CD14-positive monocyte (primary cell): Measurements from ENCODE around the gene SIPA1L3. TPM values are rescaled to one million over a fixed set of nuclear protein-coding genes. Genes with fewer than 3 reads are reported as not detected.

Experiments
- DNase-seq, 3 donors: peaks; one replicate each; pipeline ENCODE4 v3.0.0-alpha.2; 2011 to 2022
- H2AFZ ChIP-seq: 2 replicates; pipeline ENCODE4 v1.6.0; 2012; ENCODE audit warnings: mild to moderate bottlenecking, low read depth, low read length, inconsistent platforms; ENCODE audit not compliant: insufficient read depth, poor library complexity, severe bottlenecking
- H3K27ac ChIP-seq, 2 donors: 1 replicate in 1 of 2; 2 replicates in 1 of 2; pipeline ENCODE4 v1.5.1; 2012 to 2013; ENCODE audit warnings: low read length in 2 of 2, control low read depth in 1 of 2, inconsistent platforms in 1 of 2, low read depth in 1 of 2, mild to moderate bottlenecking in 1 of 2
- H3K27me3 ChIP-seq, 2 donors: one replicate each; pipeline versions ENCODE4 v1.6.0 to v1.6.1; 2011 to 2013; ENCODE audit warnings: low read length in 2 of 2; ENCODE audit not compliant: control insufficient read depth in 2 of 2, insufficient read depth in 2 of 2
- H3K36me3 ChIP-seq, 2 donors: replicated peaks in 1 of 2; 1 replicate in 1 of 2; 2 replicates in 1 of 2; pipeline versions ENCODE4 v1.5.1 to v1.6.1; 2012 to 2013; ENCODE audit warnings: low read length in 2 of 2, control low read depth in 1 of 2, inconsistent platforms in 1 of 2, mild to moderate bottlenecking in 1 of 2; ENCODE audit not compliant: insufficient read depth in 2 of 2, control insufficient read depth in 1 of 2
- H3K4me1 ChIP-seq, 2 donors: 1 replicate in 1 of 2; 2 replicates in 1 of 2; pipeline versions ENCODE4 v1.5.1 to v1.6.1; 2012 to 2013; ENCODE audit warnings: low read length in 2 of 2, control low read depth in 1 of 2, inconsistent platforms in 1 of 2, mild to moderate bottlenecking in 1 of 2, moderate library complexity in 1 of 2; ENCODE audit not compliant: insufficient read depth in 2 of 2, control insufficient read depth in 1 of 2
- H3K4me2 ChIP-seq: replicated peaks from 2 replicates; pipeline ENCODE3; 2012; ENCODE audit warnings: low read length, moderate library complexity, mild to moderate bottlenecking; ENCODE audit not compliant: poor library complexity, severe bottlenecking; ENCODE audit errors: extremely low read depth
- H3K4me3 ChIP-seq, 3 experiments: fragments of 200-600 bp in 1 of 3; sonication (generic) in 1 of 3; replicated peaks in 1 of 3; 1 replicate in 2 of 3; 2 replicates in 1 of 3; pipeline ENCODE4 v1.5.1; 2011 to 2013; ENCODE audit warnings: low read length in 3 of 3, mild to moderate bottlenecking in 3 of 3, control low read depth in 2 of 3, low read depth in 2 of 3, inconsistent platforms in 1 of 3, moderate library complexity in 1 of 3
- H3K79me2 ChIP-seq: 2 replicates; pipeline ENCODE4 v1.6.0; 2012; ENCODE audit warnings: mild to moderate bottlenecking, control low read depth, inconsistent platforms, low read length, moderate library complexity; ENCODE audit not compliant: insufficient read depth
- H3K9ac ChIP-seq: 2 replicates; pipeline ENCODE4 v1.6.0; 2017; ENCODE audit warnings: low read length, mild to moderate bottlenecking; ENCODE audit not compliant: insufficient read depth, poor library complexity, severe bottlenecking
- H3K9me3 ChIP-seq, 2 donors: replicated peaks in 1 of 2; 1 replicate in 1 of 2; 2 replicates in 1 of 2; pipeline versions ENCODE4 v1.5.1 to v1.6.1; 2012 to 2013; ENCODE audit warnings: low read length in 2 of 2, control low read depth in 1 of 2; ENCODE audit not compliant: control insufficient read depth in 1 of 2, insufficient read depth in 1 of 2
- H4K20me1 ChIP-seq: 2 replicates; pipeline ENCODE4 v1.6.0; 2012; ENCODE audit warnings: mild to moderate bottlenecking, low read length, control low read depth, moderate library complexity; ENCODE audit not compliant: insufficient read depth
- H3K27ac Mint-ChIP-seq, 7 donors: one replicate each; pipeline ENCODE4 v1.8.0; 2020; ENCODE audit warnings: mild to moderate bottlenecking in 7 of 7, mixed read lengths in 7 of 7, moderate library complexity in 6 of 7, inconsistent platforms in 2 of 7
- H3K27me3 Mint-ChIP-seq, 3 donors: one replicate each; pipeline ENCODE4 v1.8.0; 2021 to 2022; ENCODE audit warnings: low read depth in 3 of 3, mild to moderate bottlenecking in 3 of 3, mixed read lengths in 3 of 3, moderate library complexity in 3 of 3, inconsistent platforms in 1 of 3
- H3K36me3 Mint-ChIP-seq, 2 donors: one replicate each; pipeline ENCODE4 v1.8.0; 2020; ENCODE audit warnings: mixed read lengths in 2 of 2, inconsistent platforms in 1 of 2, mild to moderate bottlenecking in 1 of 2
- H3K4me1 Mint-ChIP-seq: one replicate; pipeline ENCODE4 v1.8.0; 2020; ENCODE audit warnings: mild to moderate bottlenecking, mixed read lengths
- H3K4me3 Mint-ChIP-seq, 2 donors: one replicate each; pipeline ENCODE4 v1.8.0; 2020; ENCODE audit warnings: mild to moderate bottlenecking in 2 of 2, mixed read lengths in 2 of 2, moderate library complexity in 1 of 2
- H3K9me3 Mint-ChIP-seq, 7 donors: one replicate each; pipeline ENCODE4 v1.8.0; 2020 to 2022; ENCODE audit warnings: mixed read lengths in 7 of 7, mild to moderate bottlenecking in 6 of 7, moderate library complexity in 6 of 7, inconsistent platforms in 2 of 7
- WGBS: methylation state at CpG from one replicate; pipeline ENCODE4 v1.1.5; 2013; ENCODE audit warnings: missing lambda C conversion rate; ENCODE audit not compliant: insufficient coverage; 5-methylcytosine and 5-hydroxymethylcytosine counted together
- intact Hi-C, 2 donors: fragments of 100-400 bp; cut with micrococcal nuclease; formaldehyde crosslinking; loops; one replicate each; pipeline versions ENCODE4 v1.15.0 to v1.15.1; 2023
- polyA plus RNA-seq, 3 donors: library from polyadenylated mRNA; depleted of rRNA in 1 of 3; unstranded in 2 of 3; stranded (reverse) in 1 of 3; fragments of 300-500 nt in 2 of 3; fragments of >200 nt in 1 of 3; fragmentation: Illumina TruSeq in 2 of 3; gene quantifications; 1 replicate in 2 of 3; 2 replicates in 1 of 3; pipeline ENCODE4 v1.2.3, GENCODE V29; 2012 to 2021
- TF ChIP-seq, protein P1 (sequence below): fragments of 200-600 bp; IDR thresholded peaks from one replicate; pipeline ENCODE4 v1.8.0; 2022; ENCODE audit warnings: antibody characterized with exemption, mild to moderate bottlenecking

SIPA1L3 gene
- polyA plus RNA-seq, 3 donors: 0.55 to 4.5 (median 0.99) TPM

DNA sequence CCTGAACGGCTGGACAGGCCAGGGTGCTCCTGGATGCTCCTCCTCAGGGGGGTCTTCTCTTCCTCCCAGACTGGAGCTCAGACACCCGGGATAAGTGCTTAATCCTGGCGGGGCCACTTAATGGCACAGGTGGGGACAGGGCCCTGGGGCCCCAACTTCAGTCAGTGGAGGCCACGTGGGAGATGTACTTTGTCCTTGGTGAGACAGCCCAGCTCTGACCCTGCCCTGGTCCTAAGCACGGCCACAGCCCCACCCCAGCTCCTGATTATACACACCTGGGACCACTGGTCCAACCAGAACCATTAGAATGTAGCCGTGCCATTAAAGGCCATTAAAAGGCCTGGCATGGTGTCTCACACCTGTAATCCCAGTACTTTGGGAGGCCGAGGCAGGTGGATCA, 341.4 kb downstream of the SIPA1L3 start:
- intact Hi-C loops: no loop called here
- Histone ChIP-seq H2AFZ (no peak overlapping the region), H3K27ac (no peak overlapping the region), H3K9me3 (no peaks in the 10 kb centered on the region), H3K4me1 (no peaks in the 10 kb centered on the region), H3K36me3 (no peaks in the 10 kb centered on the region), H3K4me3 (no peak overlapping the region), H3K4me2 (no peak overlapping the region), H3K27me3 (peaks cover 0 to 4% of the 10 kb centered on the region in 2 donors), H4K20me1 (no peaks in the 10 kb centered on the region), H3K9ac (no peak overlapping the region), H3K79me2 (no peaks in the 10 kb centered on the region)
- Mint-ChIP-seq H3K4me3 (no peak overlapping the region), H3K27ac (no peak overlapping the region), H3K36me3 (no peaks in the 10 kb centered on the region), H3K4me1 (peaks cover 13% of the 10 kb centered on the region), H3K27me3 (peaks cover 12 to 29% (median 22%) of the 10 kb centered on the region in 3 donors), H3K9me3 (peaks cover 0 to 3% (median 0%) of the 10 kb centered on the region in 7 donors)
- 92% methylated on average over 5 of the region's 7 CpGs for WGBS
- DNase-seq: no peak
- TF ChIP-seq, protein P1, sequence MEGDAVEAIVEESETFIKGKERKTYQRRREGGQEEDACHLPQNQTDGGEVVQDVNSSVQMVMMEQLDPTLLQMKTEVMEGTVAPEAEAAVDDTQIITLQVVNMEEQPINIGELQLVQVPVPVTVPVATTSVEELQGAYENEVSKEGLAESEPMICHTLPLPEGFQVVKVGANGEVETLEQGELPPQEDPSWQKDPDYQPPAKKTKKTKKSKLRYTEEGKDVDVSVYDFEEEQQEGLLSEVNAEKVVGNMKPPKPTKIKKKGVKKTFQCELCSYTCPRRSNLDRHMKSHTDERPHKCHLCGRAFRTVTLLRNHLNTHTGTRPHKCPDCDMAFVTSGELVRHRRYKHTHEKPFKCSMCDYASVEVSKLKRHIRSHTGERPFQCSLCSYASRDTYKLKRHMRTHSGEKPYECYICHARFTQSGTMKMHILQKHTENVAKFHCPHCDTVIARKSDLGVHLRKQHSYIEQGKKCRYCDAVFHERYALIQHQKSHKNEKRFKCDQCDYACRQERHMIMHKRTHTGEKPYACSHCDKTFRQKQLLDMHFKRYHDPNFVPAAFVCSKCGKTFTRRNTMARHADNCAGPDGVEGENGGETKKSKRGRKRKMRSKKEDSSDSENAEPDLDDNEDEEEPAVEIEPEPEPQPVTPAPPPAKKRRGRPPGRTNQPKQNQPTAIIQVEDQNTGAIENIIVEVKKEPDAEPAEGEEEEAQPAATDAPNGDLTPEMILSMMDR: no peak

DNA sequence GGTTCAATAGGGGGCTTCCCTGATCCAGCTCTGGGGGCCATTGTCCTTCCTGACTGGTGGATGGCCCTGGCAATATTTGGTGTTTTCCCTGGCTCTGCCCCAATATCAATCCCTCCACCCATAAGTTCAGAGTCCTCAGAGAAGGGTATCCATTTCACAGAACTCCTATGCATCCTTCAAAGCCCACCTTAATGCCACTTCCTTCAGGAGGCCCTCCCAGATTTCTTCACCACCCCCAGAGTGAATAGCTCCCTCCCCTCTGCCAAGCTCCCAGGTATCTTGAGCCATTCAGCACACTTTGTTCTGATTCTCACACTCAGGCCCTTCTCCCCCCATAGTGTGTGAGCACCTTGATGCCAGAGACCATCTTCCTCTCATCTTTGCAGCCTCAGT, 343.4 kb downstream of the SIPA1L3 start:
- H3K9me3 Mint-ChIP-seq: peaks cover 0 to 3% (median 0%) of the 10 kb centered on the region in 7 donors
- Histone ChIP-seq H3K4me1 (no peaks in the 10 kb centered on the region), H3K4me2 (no peak overlapping the region), H4K20me1 (no peaks in the 10 kb centered on the region), H3K27ac (no peak overlapping the region), H3K9ac (no peak overlapping the region), H3K9me3 (peaks cover 0 to 4% of the 10 kb centered on the region in 2 donors), H3K79me2 (no peaks in the 10 kb centered on the region), H3K36me3 (no peaks in the 10 kb centered on the region), H2AFZ (no peak overlapping the region), H3K4me3 (no peak overlapping the region), H3K27me3 (peaks cover 3 to 16% of the 10 kb centered on the region in 2 donors)
- TF ChIP-seq, protein P1: no peak
- H3K27me3 Mint-ChIP-seq: peaks cover 21 to 39% (median 33%) of the 10 kb centered on the region in 3 donors
- no peak overlapping the region for H3K4me3 Mint-ChIP-seq
- peaks cover 8% of the 10 kb centered on the region for H3K4me1 Mint-ChIP-seq
- intact Hi-C loops: no loop called here
- H3K27ac Mint-ChIP-seq: no peak overlapping the region
- H3K36me3 Mint-ChIP-seq: no peaks in the 10 kb centered on the region
- DNase-seq: no peak
